Measurements from ENCODE around the gene MAMDC4.
A peak's percentile ranks its signal among the peaks of the same experiment; 100 is the strongest.

MAMDC4 gene

GRCh38 chr9:136862849-136863622 is 10.9 kb downstream of the MAMDC4 start:
- H3K27me3 ChIP-seq (ENCODE audit: insufficient read depth, poor library complexity, severe bottlenecking) = no peaks in the 10 kb centered on the region

GRCh38 chr9:136863623-136864273 is 11.6 kb downstream of the MAMDC4 start:
- Histone ChIP-seq H3K27me3 (ENCODE audit: insufficient read depth, poor library complexity, severe bottlenecking) (no peaks in the 10 kb centered on the region), H3K4me3 (replicated peaks; ENCODE audit: insufficient read depth, low read length) (no peak overlapping the region), H3K27ac (replicated peaks) (no peak overlapping the region)
- no peak for DNase-seq (ENCODE audit: low read depth in 1 of 2, low spot score in 1 of 2)
- TF ChIP-seq POLR2AphosphoS5 (IDR thresholded peaks at IDR 0.05; ENCODE audit: low read depth) (no peak), REST (IDR thresholded peaks at IDR 0.05; ENCODE audit: insufficient replicate concordance, low read depth) (no peak), SPI1 (IDR thresholded peaks at IDR 0.05; ENCODE audit: borderline replicate concordance, low read depth) (no peak), CTCF (IDR thresholded peaks at IDR 0.05; ENCODE audit: insufficient read depth, low read length) (no peak), GABPA (IDR thresholded peaks at IDR 0.05; ENCODE audit: low read depth) (no peak)

More at GRCh38 chr9:136862849-136863622, 10.9 kb downstream of the MAMDC4 start:
- no peak for DNase-seq (ENCODE audit: low read depth in 1 of 2, low spot score in 1 of 2)
- Histone ChIP-seq H3K27ac (replicated peaks) (no peak overlapping the region), H3K4me3 (replicated peaks; ENCODE audit: insufficient read depth, low read length) (no peak overlapping the region)
- TF ChIP-seq GABPA (IDR thresholded peaks at IDR 0.05; ENCODE audit: low read depth) (no peak), SPI1 (IDR thresholded peaks at IDR 0.05; ENCODE audit: borderline replicate concordance, low read depth) (no peak), POLR2AphosphoS5 (IDR thresholded peaks at IDR 0.05; ENCODE audit: low read depth) (no peak), CTCF (IDR thresholded peaks at IDR 0.05; ENCODE audit: insufficient read depth, low read length) (no peak), REST (IDR thresholded peaks at IDR 0.05; ENCODE audit: insufficient replicate concordance, low read depth) (no peak)

GRCh38 chr9:136865041-136865767 is 13.1 kb downstream of the MAMDC4 start:
- H3K27ac ChIP-seq (replicated peaks) = no peak overlapping the region
- no peak for TF ChIP-seq POLR2AphosphoS5 (IDR thresholded peaks at IDR 0.05; ENCODE audit: low read depth)
- TF ChIP-seq SPI1 (IDR thresholded peaks at IDR 0.05; ENCODE audit: borderline replicate concordance, low read depth) = no peak
- H3K27me3 ChIP-seq (ENCODE audit: insufficient read depth, poor library complexity, severe bottlenecking) = no peaks in the 10 kb centered on the region
- no peak for DNase-seq (ENCODE audit: low read depth in 1 of 2, low spot score in 1 of 2)
- H3K4me3 ChIP-seq (replicated peaks; ENCODE audit: insufficient read depth, low read length) = peak overlapping the region; percentile 80

GRCh38 chr9:136865768-136866103 is 13.6 kb downstream of the MAMDC4 start:
- TF ChIP-seq SPI1 (IDR thresholded peaks at IDR 0.05; ENCODE audit: borderline replicate concordance, low read depth) = no peak
- TF ChIP-seq CTCF (IDR thresholded peaks at IDR 0.05; ENCODE audit: insufficient read depth, low read length) = no peak
- TF ChIP-seq REST (IDR thresholded peaks at IDR 0.05; ENCODE audit: insufficient replicate concordance, low read depth) = no peak
- TF ChIP-seq POLR2AphosphoS5 (IDR thresholded peaks at IDR 0.05; ENCODE audit: low read depth) = no peak
- DNase-seq (ENCODE audit: low read depth in 1 of 2, low spot score in 1 of 2) = peak in 1 of 2 experiments; percentile 45
- peak overlapping the region; percentile 70 for H3K27ac ChIP-seq (replicated peaks)

More at GRCh38 chr9:136865768-136866103, 13.6 kb downstream of the MAMDC4 start:
- peak overlapping the region; percentile 80 for H3K4me3 ChIP-seq (replicated peaks; ENCODE audit: insufficient read depth, low read length)
- H3K27me3 ChIP-seq (ENCODE audit: insufficient read depth, poor library complexity, severe bottlenecking) = no peaks in the 10 kb centered on the region
